NT2/D1 (cell line): Measurements from ENCODE around the gene GSTO1.

Experiments
- SUZ12 ChIP-seq: IDR thresholded peaks from 2 replicates; pipeline ENCODE4 v1.6.1; 2011; ENCODE audit not compliant: insufficient read length, insufficient read depth; ENCODE audit errors: extremely low read depth
- ZNF274 ChIP-seq: IDR thresholded peaks from 2 replicates; pipeline ENCODE4 v1.6.1; 2011; ENCODE audit warnings: mild to moderate bottlenecking, low read depth, low read length

DNA sequence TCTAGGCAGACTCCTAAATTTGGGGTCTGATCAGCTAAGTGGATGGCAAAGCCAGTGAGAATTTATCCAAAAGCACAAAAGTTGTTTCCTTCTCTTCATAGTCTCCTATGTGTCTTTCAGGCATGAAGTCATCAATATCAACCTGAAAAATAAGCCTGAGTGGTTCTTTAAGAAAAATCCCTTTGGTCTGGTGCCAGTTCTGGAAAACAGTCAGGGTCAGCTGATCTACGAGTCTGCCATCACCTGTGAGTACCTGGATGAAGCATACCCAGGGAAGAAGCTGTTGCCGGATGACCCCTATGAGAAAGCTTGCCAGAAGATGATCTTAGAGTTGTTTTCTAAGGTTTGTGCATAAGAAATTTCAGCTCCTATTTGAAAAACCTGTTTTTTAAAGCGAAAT lies 4.8 kb downstream of the GSTO1 start:
- TF ChIP-seq ZNF274 (no peak), SUZ12 (no peak)
